GM12872 (cell line): Measurements from ENCODE around the gene CHRDL2.

Experiments
- CTCF ChIP-seq: IDR thresholded peaks from 3 replicates; pipeline ENCODE4 v1.5.1; 2011; ENCODE audit warnings: low read depth, mild to moderate bottlenecking, low read length, moderate library complexity; ENCODE audit not compliant: insufficient read depth

Gene CHRDL2

GRCh38 chr11:74647404-74647803 is 83.8 kb downstream of the CHRDL2 start:
- TF ChIP-seq CTCF, result no peak

- TF ChIP-seq CTCF, result no peak
Observed at GRCh38 chr11:74646954-74647353, 84.3 kb downstream of the CHRDL2 start.
